Measurements from ENCODE around the gene PWWP2B.

DNA sequence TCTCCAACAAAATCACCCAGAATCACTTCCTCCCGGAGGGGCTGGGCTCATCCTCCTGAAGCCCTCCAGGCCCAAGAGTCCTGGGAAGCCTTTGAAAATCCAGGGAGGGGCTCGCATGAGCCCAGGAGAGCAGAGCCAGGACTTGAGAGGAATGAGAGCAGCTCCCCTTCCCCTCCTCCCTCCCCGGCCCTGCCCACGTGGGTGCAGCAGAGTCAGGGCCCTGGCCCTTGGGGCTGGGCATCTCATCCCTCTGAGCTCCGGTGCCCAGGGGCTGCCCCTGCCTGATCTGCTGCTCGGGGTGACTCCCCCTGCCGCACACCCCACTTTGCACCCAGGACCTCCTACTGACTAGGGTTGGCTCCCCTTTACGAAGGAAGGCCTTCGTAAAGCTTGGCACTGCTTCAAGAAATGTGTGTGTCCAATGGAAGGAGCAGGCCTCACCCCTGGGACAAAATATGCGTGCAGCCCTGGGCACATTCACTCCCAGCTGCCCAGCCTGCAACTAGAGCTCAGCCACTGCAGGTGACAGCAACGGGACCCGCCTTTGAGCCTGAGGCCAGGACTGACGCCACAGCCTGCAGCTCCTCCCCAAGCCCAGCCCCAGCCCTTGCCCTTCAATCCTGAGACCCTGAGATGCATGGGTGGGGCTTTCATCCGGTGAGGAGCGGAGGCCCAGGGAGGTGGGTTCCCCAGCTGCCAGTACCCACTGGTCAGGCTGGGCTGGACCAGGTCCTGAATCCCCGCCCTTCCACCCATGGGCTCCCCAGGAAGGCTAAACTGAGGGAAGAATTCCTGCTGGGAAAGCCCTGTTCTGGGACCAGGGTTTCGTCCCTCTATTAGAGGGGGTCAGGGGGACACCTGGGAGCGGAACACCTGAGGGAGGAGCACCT, 21.8 kb downstream of the PWWP2B start:
- TF ChIP-seq TAF1 (IDR thresholded peaks at IDR 0.05; ENCODE audit: low read depth, low read length) (no peak), POLR2AphosphoS5 (IDR thresholded peaks at IDR 0.05; ENCODE audit: low read depth, low read length) (no peak), POLR2A (IDR thresholded peaks at IDR 0.05; ENCODE audit: low read depth, low read length) (no peak)

Measured in GM12891 (cell line).